ENCODE results near the gene KIF16B. TPM values are rescaled to one million over a fixed set of nuclear protein-coding genes. Genes with fewer than 3 reads are reported as not detected.
"Not testable (repeated sequence)": the region's sequence is repeated elsewhere in the genome, so short reads cannot be mapped to it uniquely, and the experiment has no call there.

KIF16B gene
- total and polyA plus RNA-seq, 5 donors = 11.4 to 20.4 (median 17.3) TPM

DNA sequence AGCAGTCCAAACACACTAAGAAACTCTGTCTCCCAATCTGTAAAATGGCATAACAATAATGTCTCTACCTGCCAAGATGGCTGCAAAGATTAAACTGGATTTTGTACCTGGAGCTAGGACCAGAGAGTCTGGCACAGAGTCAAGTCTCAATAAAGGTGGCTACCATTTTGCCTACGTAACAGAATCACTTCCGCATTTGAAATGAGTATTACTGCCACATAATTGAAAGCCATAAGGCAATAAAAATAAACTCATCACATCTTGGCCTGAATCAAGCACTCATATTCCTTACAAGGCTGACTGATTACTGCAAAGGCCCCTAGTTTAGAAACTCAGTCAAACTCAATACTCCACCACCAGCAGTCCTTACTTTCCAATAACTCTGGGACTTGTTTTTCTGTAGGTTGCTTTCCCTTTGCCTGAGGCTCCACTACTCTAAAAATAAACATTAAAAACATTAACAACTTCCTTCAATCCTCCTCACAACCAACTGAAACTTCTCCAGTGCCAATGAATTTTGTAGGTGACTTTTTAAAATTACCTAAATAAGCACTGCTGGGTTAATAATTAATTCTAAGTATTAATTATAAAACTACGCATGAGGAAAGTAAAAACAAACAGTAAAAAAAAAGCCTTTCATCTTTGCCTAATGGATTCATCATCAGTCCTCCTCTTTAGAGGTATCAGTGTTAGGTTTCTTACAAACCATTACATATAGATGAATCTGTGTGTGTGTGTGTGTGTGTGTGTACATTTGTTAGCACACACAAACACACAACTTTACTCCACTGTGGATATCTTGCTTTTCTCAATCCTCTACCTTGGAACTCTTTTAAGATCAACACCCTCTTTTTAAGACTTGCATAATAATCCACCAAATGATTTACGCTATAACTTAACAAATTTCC, 3.7 kb downstream of the KIF16B start:
- intact Hi-C loops (cut with DNase I) = no loop called here

DNA sequence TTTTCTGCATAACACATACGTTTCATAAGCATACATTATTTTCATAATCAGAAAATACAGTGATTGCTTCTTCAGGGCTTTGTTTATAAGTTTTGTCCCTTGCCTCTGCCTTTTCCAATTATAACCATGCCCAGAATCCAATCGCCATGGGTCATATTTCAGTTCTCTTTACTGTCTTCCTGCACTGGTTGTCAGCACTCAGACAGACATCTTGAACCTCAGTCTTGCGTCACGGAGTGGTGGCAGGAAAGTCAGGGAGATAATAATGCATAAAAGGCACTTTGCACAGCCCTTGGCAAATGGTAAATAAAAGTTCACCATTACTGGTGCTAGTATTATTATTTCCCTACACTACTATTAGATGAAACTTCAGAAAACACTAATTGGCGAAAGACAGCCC, 7.2 kb downstream of the KIF16B start:
- Histone ChIP-seq H3K27me3 (ENCODE audit: control insufficient read depth, insufficient read depth) (no peaks in the 10 kb centered on the region), H3K4me3 (ENCODE audit: low read length) (no peak overlapping the region), H3K27ac (ENCODE audit: low read length) (no peak overlapping the region), H3K9me3 (ENCODE audit: control insufficient read depth, low read length) (no peaks in the 10 kb centered on the region), H3K4me1 (ENCODE audit: control insufficient read depth, insufficient read depth, low read length) (no peaks in the 10 kb centered on the region)
- intact Hi-C loops (cut with DNase I) = no loop called here
- WGBS = 78% methylated on average over 5 of the region's 5 CpGs
- no peak for DNase-seq
- ATAC-seq = no peak

More for the DNA sequence above, 3.7 kb downstream of the KIF16B start:
- DNase-seq = no peak
- H3K4me3 ChIP-seq (ENCODE audit: low read length) = no peak overlapping the region
- no peak overlapping the region for H3K27ac ChIP-seq (ENCODE audit: low read length)
- 80% methylated on average over 4 of the region's 4 CpGs for WGBS
- no peak for ATAC-seq
- peaks cover 4% of the 10 kb centered on the region for H3K4me1 ChIP-seq (ENCODE audit: control insufficient read depth, insufficient read depth, low read length)
- H3K27me3 ChIP-seq (ENCODE audit: control insufficient read depth, insufficient read depth) = no peaks in the 10 kb centered on the region
- H3K9me3 ChIP-seq (ENCODE audit: control insufficient read depth, low read length) = no peaks in the 10 kb centered on the region

DNA sequence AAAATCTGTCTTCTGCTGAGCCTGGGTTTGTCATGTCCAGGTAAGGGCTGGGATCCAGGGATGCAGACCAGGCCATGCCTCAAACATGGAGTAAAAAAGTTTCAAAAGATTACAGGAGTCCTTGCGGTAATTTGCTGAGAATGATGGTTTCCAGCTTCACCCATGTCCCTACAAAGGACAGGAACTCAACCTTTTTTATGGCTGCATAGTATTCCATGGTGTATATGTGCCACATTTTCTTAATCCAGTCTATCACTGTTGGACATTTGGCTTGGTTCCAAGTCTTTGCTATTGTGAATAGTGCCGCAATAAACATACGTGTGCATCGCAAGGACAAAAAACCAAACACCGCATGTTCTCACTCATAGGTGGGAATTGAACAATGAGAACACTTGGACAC, 9.2 kb downstream of the KIF16B start:
- H3K27ac ChIP-seq (ENCODE audit: low read length); DNase-seq; H3K4me1 ChIP-seq (ENCODE audit: control insufficient read depth, insufficient read depth, low read length); ATAC-seq; H3K9me3 ChIP-seq (ENCODE audit: control insufficient read depth, low read length); H3K27me3 ChIP-seq (ENCODE audit: control insufficient read depth, insufficient read depth); H3K4me3 ChIP-seq (ENCODE audit: low read length); intact Hi-C loops (cut with DNase I): not testable (repeated sequence)
- WGBS = 89% methylated on average over 5 of the region's 5 CpGs

DNA sequence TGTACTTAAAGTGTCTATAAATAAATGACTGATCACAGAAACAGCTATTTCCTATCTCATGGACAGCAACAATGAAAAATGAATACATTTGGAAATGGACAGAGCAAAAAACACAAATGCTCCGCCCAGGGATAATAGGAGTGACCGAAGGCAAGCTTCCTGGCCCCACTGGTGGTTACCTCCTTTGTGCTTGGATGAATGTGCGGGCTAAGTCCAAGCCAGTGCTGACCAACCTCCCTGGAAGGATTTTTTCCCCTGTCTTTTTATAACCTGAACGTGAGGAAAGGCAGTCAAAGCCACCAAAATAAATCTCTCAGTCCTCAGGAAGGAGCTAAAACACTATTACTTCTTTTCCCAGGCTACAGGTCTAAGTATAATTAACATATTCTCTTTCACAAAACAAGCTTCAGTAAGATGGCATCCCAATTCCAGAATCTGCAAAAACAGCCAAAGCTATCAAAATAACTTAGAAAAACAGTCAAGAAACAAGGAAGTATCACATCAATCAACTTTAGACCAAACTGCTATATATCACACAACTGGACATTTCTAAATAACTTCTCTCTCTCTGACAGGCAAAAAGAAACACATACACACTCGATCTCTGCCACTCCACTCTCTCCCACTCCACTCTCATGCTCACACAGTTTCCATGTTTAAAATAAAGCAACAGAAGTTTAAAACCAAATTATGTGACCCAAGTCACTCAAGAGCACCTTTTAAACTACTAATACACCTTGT, 10.0 kb downstream of the KIF16B start:
- H3K27ac ChIP-seq (ENCODE audit: low read length) = no peak overlapping the region
- H3K27me3 ChIP-seq (ENCODE audit: control insufficient read depth, insufficient read depth) = no peaks in the 10 kb centered on the region
- DNase-seq (no peak), ATAC-seq (no peak)
- H3K4me1 ChIP-seq (ENCODE audit: control insufficient read depth, insufficient read depth, low read length) = no peaks in the 10 kb centered on the region
- intact Hi-C loops (cut with DNase I) = no loop called here
- WGBS = 64% methylated on average over 5 of the region's 5 CpGs
- H3K9me3 ChIP-seq (ENCODE audit: control insufficient read depth, low read length) = no peaks in the 10 kb centered on the region
- no peak overlapping the region for H3K4me3 ChIP-seq (ENCODE audit: low read length)

DNA sequence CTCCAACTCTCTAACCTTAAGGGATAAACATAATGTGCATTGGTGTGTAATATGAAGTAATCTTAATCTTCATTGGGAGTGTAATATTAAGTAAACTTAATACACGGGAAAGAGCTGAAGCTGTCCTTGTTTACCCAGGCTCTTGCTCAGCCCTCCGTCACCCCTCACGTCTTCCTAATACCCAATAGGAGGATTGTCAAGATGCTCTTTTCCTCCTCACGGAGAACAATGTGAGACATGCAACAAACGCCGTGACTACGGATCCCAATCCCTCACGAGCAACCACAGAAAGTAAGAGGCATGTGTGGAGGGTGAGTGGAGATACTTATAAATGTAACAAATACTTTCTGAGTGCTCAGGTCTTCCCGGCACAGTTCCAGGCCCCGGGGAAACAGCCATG, 11.0 kb downstream of the KIF16B start:
- H3K27me3 ChIP-seq (ENCODE audit: control insufficient read depth, insufficient read depth) = no peaks in the 10 kb centered on the region
- no peak overlapping the region for H3K27ac ChIP-seq (ENCODE audit: low read length)
- H3K4me3 ChIP-seq (ENCODE audit: low read length) = no peak overlapping the region
- DNase-seq = no peak
- WGBS = 81% methylated on average over 10 of the region's 10 CpGs
- no peaks in the 10 kb centered on the region for H3K4me1 ChIP-seq (ENCODE audit: control insufficient read depth, insufficient read depth, low read length)
- no peaks in the 10 kb centered on the region for H3K9me3 ChIP-seq (ENCODE audit: control insufficient read depth, low read length)
- intact Hi-C loops (cut with DNase I) = no loop called here
- no peak for ATAC-seq

DNA sequence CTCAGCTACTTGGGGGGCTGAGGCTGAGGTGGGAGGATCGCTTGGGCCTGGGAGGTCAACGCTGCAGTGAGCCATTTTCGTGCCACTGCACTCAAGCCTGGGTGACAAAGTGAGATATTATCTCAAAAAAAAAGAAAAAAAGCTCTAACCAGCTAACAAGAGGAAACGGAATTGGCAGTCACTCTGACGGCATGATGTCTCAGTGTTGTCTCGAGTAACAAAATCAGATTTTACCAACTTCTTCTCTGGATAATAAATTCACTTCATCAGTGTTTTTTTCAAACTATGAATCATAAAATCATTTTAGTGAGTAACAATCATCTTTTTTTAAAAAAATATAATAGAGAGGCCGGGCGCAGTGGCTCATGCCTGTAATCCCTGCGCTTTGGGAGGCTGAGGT, 12.6 kb downstream of the KIF16B start:
- no peaks in the 10 kb centered on the region for H3K9me3 ChIP-seq (ENCODE audit: control insufficient read depth, low read length)
- peaks cover 6% of the 10 kb centered on the region for H3K4me1 ChIP-seq (ENCODE audit: control insufficient read depth, insufficient read depth, low read length)
- H3K27ac ChIP-seq (ENCODE audit: low read length) = no peak overlapping the region
- H3K27me3 ChIP-seq (ENCODE audit: control insufficient read depth, insufficient read depth) = no peaks in the 10 kb centered on the region
- ATAC-seq = no peak
- DNase-seq = no peak
- no peak overlapping the region for H3K4me3 ChIP-seq (ENCODE audit: low read length)
- WGBS = 83% methylated on average over 9 of the region's 9 CpGs
- intact Hi-C loops (cut with DNase I) = no loop called here

DNA sequence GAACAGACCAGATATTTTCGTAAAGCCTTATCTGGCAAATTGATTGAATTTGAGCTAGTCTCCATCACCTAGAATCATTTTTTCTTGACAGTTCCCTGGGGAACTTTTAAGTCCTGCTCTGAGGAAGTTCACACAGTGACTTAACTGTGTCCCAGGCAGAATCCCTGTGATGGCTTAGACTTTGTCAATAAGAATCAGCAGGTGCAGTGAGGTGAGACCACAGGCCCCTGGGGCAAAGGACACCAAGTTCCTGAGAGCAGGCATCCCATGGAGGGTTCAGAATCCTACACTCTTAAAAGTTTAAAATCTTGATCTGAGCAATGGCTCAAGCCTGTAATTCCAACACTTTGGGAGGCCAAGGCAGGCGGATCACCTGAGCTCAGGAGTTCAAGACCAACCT, 13.0 kb downstream of the KIF16B start:
- intact Hi-C loops (cut with DNase I) = no loop called here
- no peaks in the 10 kb centered on the region for H3K27me3 ChIP-seq (ENCODE audit: control insufficient read depth, insufficient read depth)

DNA sequence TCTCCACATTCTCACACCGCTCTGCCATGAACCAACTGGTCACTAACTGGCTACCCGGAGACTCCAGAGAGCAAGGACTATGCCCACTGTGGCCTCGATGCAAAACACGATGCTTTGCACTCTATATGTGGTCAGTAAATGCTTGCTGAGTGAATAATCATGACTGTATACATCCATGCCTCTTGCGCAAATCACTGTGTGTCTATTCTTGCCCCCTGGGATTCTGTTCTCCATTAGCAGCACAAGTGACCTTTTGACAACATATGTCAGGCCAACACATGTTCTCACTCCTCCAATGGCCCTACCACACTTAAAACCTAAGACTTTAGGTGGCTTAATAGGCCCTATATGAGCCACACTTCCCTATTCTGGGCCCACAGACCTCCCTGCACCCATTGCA, 16.9 kb downstream of the KIF16B start:
- Histone ChIP-seq H3K27me3 (ENCODE audit: control insufficient read depth, insufficient read depth) (no peaks in the 10 kb centered on the region), H3K27ac (ENCODE audit: low read length) (no peak overlapping the region), H3K4me3 (ENCODE audit: low read length) (no peak overlapping the region), H3K4me1 (ENCODE audit: control insufficient read depth, insufficient read depth, low read length) (peaks cover 6% of the 10 kb centered on the region), H3K9me3 (ENCODE audit: control insufficient read depth, low read length) (no peaks in the 10 kb centered on the region)
- WGBS = 92% methylated on average over 5 of the region's 5 CpGs
- DNase-seq = no peak
- ATAC-seq = no peak
- intact Hi-C loops (cut with DNase I) = no loop called here

More for the DNA sequence above, 13.0 kb downstream of the KIF16B start:
- Histone ChIP-seq H3K27ac (ENCODE audit: low read length) (no peak overlapping the region), H3K9me3 (ENCODE audit: control insufficient read depth, low read length) (no peaks in the 10 kb centered on the region), H3K4me3 (ENCODE audit: low read length) (no peak overlapping the region), H3K4me1 (ENCODE audit: control insufficient read depth, insufficient read depth, low read length) (peaks cover 6% of the 10 kb centered on the region)
- DNase-seq (no peak), ATAC-seq (no peak)
- 94% methylated on average over 2 of the region's 2 CpGs for WGBS

DNA sequence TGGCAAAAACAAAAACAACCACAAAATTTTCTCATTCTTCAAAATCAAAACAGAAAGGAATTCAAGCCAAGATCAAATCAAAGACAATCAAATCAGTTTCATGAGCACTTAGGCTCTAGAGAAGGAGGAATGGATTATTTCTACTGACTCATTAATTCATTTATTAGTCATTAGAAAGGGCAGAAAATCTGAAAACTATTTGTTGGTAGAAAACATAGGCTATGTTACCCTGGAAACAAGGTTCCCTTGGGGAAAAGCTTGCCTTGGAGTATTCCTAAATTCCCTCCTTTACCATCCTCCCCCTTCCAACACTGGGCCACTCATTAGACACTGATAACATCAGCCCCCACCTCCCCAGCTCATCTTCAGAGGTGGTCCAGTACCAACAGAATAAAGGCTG, 17.5 kb downstream of the KIF16B start:
- no peaks in the 10 kb centered on the region for H3K27me3 ChIP-seq (ENCODE audit: control insufficient read depth, insufficient read depth)
- H3K27ac ChIP-seq (ENCODE audit: low read length) = no peak overlapping the region
- H3K4me3 ChIP-seq (ENCODE audit: low read length) = no peak overlapping the region
- H3K4me1 ChIP-seq (ENCODE audit: control insufficient read depth, insufficient read depth, low read length) = peaks cover 6% of the 10 kb centered on the region
- H3K9me3 ChIP-seq (ENCODE audit: control insufficient read depth, low read length) = no peaks in the 10 kb centered on the region
- ATAC-seq (no peak), DNase-seq (no peak)
- intact Hi-C loops (cut with DNase I) = no loop called here

DNA sequence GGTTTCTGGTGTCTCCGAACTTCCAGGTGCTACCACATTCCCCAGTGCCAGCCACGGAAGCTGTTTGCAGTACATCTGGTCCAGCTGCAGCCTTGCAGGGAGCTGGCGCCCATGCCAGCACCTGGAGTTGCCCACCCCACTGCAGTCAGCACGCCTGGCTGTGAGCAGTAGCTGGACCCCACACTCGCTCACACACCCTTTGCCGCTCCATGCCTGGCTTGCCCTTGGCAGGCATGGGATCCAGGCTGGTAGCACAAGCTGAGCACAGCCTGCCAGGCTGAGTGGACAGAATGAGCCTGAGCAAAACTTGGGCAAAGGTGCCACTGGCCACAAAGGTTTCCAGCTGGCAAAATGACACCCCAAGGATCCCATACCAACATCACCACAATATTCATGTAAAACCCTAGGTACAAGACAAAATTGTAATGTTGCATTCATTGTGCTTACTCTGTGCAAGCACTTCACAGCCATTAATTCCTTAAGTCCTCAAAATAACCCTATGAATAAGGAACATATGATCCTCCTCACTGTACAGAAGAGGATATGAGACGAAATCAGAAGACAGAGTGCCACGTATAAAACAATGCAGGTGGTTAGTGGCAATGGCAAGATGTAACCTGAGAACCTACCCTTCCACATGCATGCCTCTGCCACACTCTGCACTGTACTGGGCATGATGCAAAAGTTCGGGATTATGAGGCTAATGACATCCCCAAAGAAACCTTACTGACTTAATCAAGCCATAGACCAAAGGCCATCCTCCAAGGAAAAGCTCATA, 18.3 kb downstream of the KIF16B start:
- 88% methylated on average over 9 of the region's 9 CpGs for WGBS
- ATAC-seq = no peak
- peaks cover 6% of the 10 kb centered on the region for H3K4me1 ChIP-seq (ENCODE audit: control insufficient read depth, insufficient read depth, low read length)
- H3K9me3 ChIP-seq (ENCODE audit: control insufficient read depth, low read length) = no peaks in the 10 kb centered on the region
- no peaks in the 10 kb centered on the region for H3K27me3 ChIP-seq (ENCODE audit: control insufficient read depth, insufficient read depth)
- H3K4me3 ChIP-seq (ENCODE audit: low read length) = no peak overlapping the region
- intact Hi-C loops (cut with DNase I) = no loop called here
- H3K27ac ChIP-seq (ENCODE audit: low read length) = no peak overlapping the region
- DNase-seq = no peak

DNA sequence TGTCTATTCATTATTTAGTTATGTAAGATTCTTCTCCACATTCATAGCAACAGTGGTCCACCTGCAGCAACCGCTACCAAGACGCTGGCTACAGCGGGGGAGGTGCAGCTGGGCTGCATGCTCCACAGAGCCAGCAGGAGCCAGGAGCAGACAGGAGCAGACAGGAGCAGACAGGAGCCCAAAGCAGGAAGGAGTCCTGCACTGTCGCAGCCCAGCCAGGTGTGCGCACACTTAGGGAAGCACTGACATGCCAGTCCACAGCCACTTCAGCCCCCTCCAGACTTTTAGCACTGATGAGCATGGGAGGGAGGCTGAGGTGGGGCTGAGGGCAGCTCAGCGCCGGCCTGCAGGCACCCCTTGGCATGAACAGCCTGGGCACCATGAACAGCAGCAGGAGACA, 19.6 kb downstream of the KIF16B start:
- no peak for ATAC-seq
- WGBS = 97% methylated on average over 7 of the region's 7 CpGs

More for the DNA sequence above, 19.6 kb downstream of the KIF16B start:
- no peaks in the 10 kb centered on the region for H3K9me3 ChIP-seq (ENCODE audit: control insufficient read depth, low read length)
- no peak overlapping the region for H3K4me3 ChIP-seq (ENCODE audit: low read length)
- peaks cover 6% of the 10 kb centered on the region for H3K4me1 ChIP-seq (ENCODE audit: control insufficient read depth, insufficient read depth, low read length)
- H3K27me3 ChIP-seq (ENCODE audit: control insufficient read depth, insufficient read depth) = no peaks in the 10 kb centered on the region
- H3K27ac ChIP-seq (ENCODE audit: low read length) = no peak overlapping the region
- DNase-seq = no peak
- intact Hi-C loops (cut with DNase I) = no loop called here

Measured in right cardiac atrium (tissue), 5 donors.